GM21390 (cell line): Measurements from ENCODE around the gene SLCO1B1.

ENCODE experiments used
- ATAC-seq: cut with Tn5 transposase; IDR thresholded peaks from one replicate; pipeline ENCODE4 v1.9.1; 2021; ENCODE audit not compliant: unreplicated experiment

Gene SLCO1B1

DNA sequence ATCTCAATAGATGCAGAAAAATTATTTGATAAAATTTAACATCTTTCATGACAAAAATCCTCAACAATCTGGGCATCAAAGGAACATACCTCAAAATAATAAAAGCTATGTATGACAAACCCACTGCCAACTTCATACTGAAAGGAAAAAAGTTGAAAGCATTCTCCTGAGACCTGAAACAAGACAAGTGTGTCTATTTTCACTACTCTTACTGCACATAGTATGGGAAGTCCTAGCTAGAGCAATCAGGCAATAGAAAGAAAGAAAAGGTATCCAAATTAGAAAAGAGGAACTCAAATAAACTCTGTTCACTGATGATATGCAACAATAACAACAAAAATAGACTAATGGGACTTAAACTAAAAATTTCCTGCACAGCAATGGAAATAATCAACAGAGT is 90.1 kb downstream of the SLCO1B1 start:
- ATAC-seq = no peak

- no peak for ATAC-seq
Measured at GRCh38 chr12:21221778-21222177, 90.8 kb downstream of the SLCO1B1 start.

- no peak for ATAC-seq
Measured at GRCh38 chr12:21223930-21224329, 92.9 kb downstream of the SLCO1B1 start.

DNA sequence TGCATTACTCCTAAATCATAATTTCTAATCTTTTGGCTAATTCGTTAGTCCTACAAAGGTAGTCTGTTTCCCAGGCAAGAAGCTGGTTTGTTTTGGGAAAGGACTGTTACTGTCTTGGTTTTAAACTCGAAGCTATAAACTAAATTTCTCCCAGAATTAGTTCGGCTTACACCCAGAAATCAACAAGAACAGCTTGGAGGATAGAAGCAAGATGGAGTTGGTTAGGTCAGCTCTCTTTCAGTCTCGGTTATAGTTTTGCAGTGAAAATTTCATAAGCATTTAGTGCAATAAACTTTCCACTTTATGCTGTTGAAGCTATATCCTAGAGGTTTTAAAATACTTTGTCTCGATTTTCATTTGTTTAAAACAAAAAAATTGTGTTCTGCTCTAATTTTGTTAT is 103.4 kb downstream of the SLCO1B1 start:
- ATAC-seq = no peak

GRCh38 chr12:21239866-21240265 is 108.9 kb downstream of the SLCO1B1 start:
- no peak for ATAC-seq

DNA sequence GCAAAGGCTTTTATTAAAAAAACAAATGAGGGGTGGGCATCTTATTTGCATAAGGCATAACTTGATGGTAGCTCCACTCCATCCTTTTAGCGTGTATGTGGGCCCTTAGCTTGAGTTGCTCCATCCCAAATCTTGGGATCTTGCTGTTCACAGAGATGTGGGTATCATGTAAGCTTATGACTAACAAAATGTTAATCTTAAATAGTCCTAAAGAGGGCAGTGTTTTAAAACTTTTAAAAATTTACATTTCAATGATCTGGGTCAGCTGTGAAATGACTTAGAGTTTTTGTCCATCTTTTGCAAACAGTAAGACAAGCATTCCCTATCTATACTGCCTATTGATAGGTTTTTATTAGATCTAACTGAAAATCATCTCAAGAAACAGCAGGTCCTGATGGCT is 117.7 kb downstream of the SLCO1B1 start:
- peak; percentile 49 for ATAC-seq

- ATAC-seq = no peak
Measured at GRCh38 chr12:21252070-21252469, 121.1 kb downstream of the SLCO1B1 start.

DNA sequence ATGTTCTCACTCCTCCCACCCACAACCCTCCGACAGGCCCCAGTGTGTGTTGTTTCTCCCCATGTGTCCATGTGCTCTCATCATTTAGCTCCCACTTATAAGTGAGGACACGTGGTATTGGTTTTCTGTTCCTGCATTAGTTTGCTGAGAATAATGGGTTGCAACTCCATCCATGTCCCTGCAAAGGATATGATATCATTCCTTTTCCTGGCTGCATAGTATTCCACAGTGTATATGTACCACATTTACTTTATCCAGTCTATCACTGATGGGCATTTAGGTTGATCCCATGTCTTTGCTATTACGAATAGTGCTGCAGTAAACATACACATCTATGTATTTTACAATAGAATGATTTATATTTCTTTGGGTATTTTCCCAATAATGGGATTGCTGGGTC is 126.2 kb downstream of the SLCO1B1 start:
- ATAC-seq = no peak

GRCh38 chr12:21264232-21264631 is 133.2 kb downstream of the SLCO1B1 start:
- no peak for ATAC-seq

- ATAC-seq = no peak
Measured at GRCh38 chr12:21265932-21266331, 134.9 kb downstream of the SLCO1B1 start.

GRCh38 chr12:21276826-21277225 is 145.8 kb downstream of the SLCO1B1 start:
- no peak for ATAC-seq
